Upper lobe of left lung (tissue), 6 donors: ENCODE results near the gene LRRC7. TPM values are rescaled to one million over a fixed set of nuclear protein-coding genes. Genes with fewer than 3 reads are reported as not detected.
A peak's percentile ranks its signal among the peaks of the same experiment; 100 is the strongest.

Source experiments
- ATAC-seq, 2 donors: fragments of 200-7000 bp; cut with Tn5 transposase; one replicate each; pipeline ENCODE4 v1.9.1; 2022; ENCODE audit warnings: mild to moderate bottlenecking in 2 of 2, moderate library complexity in 2 of 2; ENCODE audit not compliant: low FRiP score in 2 of 2
- DNase-seq, 2 donors: peaks; one replicate each; pipeline ENCODE4 v3.0.0-alpha.2; 2019 to 2020
- H3K27ac ChIP-seq, 4 donors: fragments of 200-600 bp; sonication (generic); one replicate each; pipeline ENCODE4 v1.5.1; 2016 to 2019
- H3K27me3 ChIP-seq, 4 donors: fragments of 200-600 bp; sonication (generic); one replicate each; pipeline ENCODE4 v1.5.1; 2017 to 2019
- H3K36me3 ChIP-seq, 4 donors: fragments of 200-600 bp; sonication (generic); one replicate each; pipeline ENCODE4 v1.5.1; 2016 to 2019
- H3K4me1 ChIP-seq, 4 donors: fragments of 200-600 bp; sonication (generic); one replicate each; pipeline ENCODE4 v1.5.1; 2018 to 2019
- H3K4me3 ChIP-seq, 4 donors: fragments of 200-600 bp; sonication (generic); one replicate each; pipeline ENCODE4 v1.5.1; 2017 to 2019; ENCODE audit warnings: mild to moderate bottlenecking in 2 of 4, moderate library complexity in 1 of 4
- H3K9me3 ChIP-seq, 4 donors: fragments of 200-600 bp; sonication (generic); one replicate each; pipeline ENCODE4 v1.5.1; 2018 to 2019
- CTCF ChIP-seq, 6 experiments: fragments of 450-650 bp in 4 of 6; fragments of 200-600 bp in 2 of 6; sonication (generic) in 2 of 6; IDR thresholded peaks; one replicate each; pipeline ENCODE4 v1.5.1; 2016 to 2019; ENCODE audit warnings: antibody characterized with exemption in 6 of 6
- EP300 ChIP-seq, 4 donors: sonication (generic); formaldehyde crosslinking; IDR thresholded peaks; one replicate each; pipeline ENCODE4 v1.5.1; 2017; ENCODE audit warnings: antibody characterized with exemption in 4 of 4, control low read depth in 2 of 4
- POLR2A ChIP-seq, 4 donors: fragments of 450-650 bp; IDR thresholded peaks; one replicate each; pipeline ENCODE4 v1.5.1; 2016 to 2017; ENCODE audit warnings: antibody characterized with exemption in 4 of 4, mild to moderate bottlenecking in 2 of 4
- POLR2AphosphoS5 ChIP-seq, 2 donors: sonication (generic); formaldehyde crosslinking; IDR thresholded peaks; one replicate each; pipeline ENCODE4 v1.5.1; 2017; ENCODE audit warnings: antibody characterized with exemption in 2 of 2
- WGBS, 2 donors: methylation state at CpG; one replicate each; pipeline ENCODE4 v1.1.5; 2017 to 2018; 5-methylcytosine and 5-hydroxymethylcytosine counted together
- total RNA-seq, 6 donors: library from RNA; depleted of rRNA in 4 of 6; stranded (reverse); fragments of >200 nt in 4 of 6; gene quantifications; one replicate each; pipeline versions ENCODE4 v1.1.0 to v1.2.1, GENCODE V29; 2016 to 2021
- donor health status: DM: no; HTN: no; CAD: no; lungs with moderate emphysema.
- donor health status: DM: no; HTN: yes; CAD: no; lungs with severe emphysema.

LRRC7 gene
- not detected for total RNA-seq

GRCh38 chr1:69567652-69568420 is at the start of gene LRRC7:
TSS of gene LRRC7 (plus strand) at chr1:69567922. CDS start at chr1:69568640, 718 bp downstream.
- WGBS, 2 donors = 4 to 8% methylated on average over 12 to 42 of the region's 62 CpGs
- Histone ChIP-seq H3K4me3 (peak within 1 kb of the TSS in 3 of 4 donors; percentile 31 to 47 (median 46)), H3K27me3 (peaks cover 0 to 23% (median 10%) of the 10 kb centered on the region in 4 donors), H3K9me3 (no peaks in the 10 kb centered on the region), H3K36me3 (no peaks in the 10 kb centered on the region), H3K4me1 (peaks cover 10 to 31% (median 15%) of the 10 kb centered on the region in 4 donors), H3K27ac (no peak within 1 kb of the TSS)
- DNase-seq (peak in 1 of 2 donors; percentile 84), ATAC-seq (peak in 1 of 2 donors; percentile 62)
- TF ChIP-seq POLR2AphosphoS5 (IDR thresholded peaks at IDR 0.05) = no peak
- no peak for TF ChIP-seq POLR2A (IDR thresholded peaks at IDR 0.05)
- TF ChIP-seq EP300 (IDR thresholded peaks at IDR 0.05) = no peak
- no peak for TF ChIP-seq CTCF (IDR thresholded peaks at IDR 0.05)

- H3K9me3 ChIP-seq = no peaks in the 10 kb centered on the region
- DNase-seq (no peak), ATAC-seq (no peak)
- no peak overlapping the region for H3K27ac ChIP-seq
- 75 to 85% methylated on average over 3 of the region's 3 CpGs for WGBS, 2 donors
- no peak overlapping the region for H3K4me3 ChIP-seq
- TF ChIP-seq EP300 (IDR thresholded peaks at IDR 0.05) = no peak
- TF ChIP-seq POLR2AphosphoS5 (IDR thresholded peaks at IDR 0.05) = no peak
- TF ChIP-seq CTCF (IDR thresholded peaks at IDR 0.05) = no peak
- TF ChIP-seq POLR2A (IDR thresholded peaks at IDR 0.05) = no peak
- no peaks in the 10 kb centered on the region for H3K4me1 ChIP-seq
- H3K36me3 ChIP-seq = no peaks in the 10 kb centered on the region
- no peaks in the 10 kb centered on the region for H3K27me3 ChIP-seq
Measured at GRCh38 chr1:69519006-69519405, 48.7 kb upstream of the LRRC7 start.

GRCh38 chr1:69520326-69520725 is 47.4 kb upstream of the LRRC7 start:
- H3K9me3 ChIP-seq = no peaks in the 10 kb centered on the region
- TF ChIP-seq EP300 (IDR thresholded peaks at IDR 0.05) (no peak), POLR2AphosphoS5 (IDR thresholded peaks at IDR 0.05) (no peak), CTCF (IDR thresholded peaks at IDR 0.05) (no peak)
- no peaks in the 10 kb centered on the region for H3K27me3 ChIP-seq
- no peak overlapping the region for H3K27ac ChIP-seq
- H3K4me1 ChIP-seq = no peaks in the 10 kb centered on the region
- WGBS, 2 donors = 63 to 68% methylated on average over 5 of the region's 5 CpGs
- no peaks in the 10 kb centered on the region for H3K36me3 ChIP-seq
- DNase-seq (no peak), ATAC-seq (no peak)
- H3K4me3 ChIP-seq = no peak overlapping the region

GRCh38 chr1:69523032-69523431 is 44.7 kb upstream of the LRRC7 start:
- TF ChIP-seq POLR2AphosphoS5 (IDR thresholded peaks at IDR 0.05) (no peak), EP300 (IDR thresholded peaks at IDR 0.05) (no peak), POLR2A (IDR thresholded peaks at IDR 0.05) (no peak), CTCF (IDR thresholded peaks at IDR 0.05) (no peak)
- no peaks in the 10 kb centered on the region for H3K27me3 ChIP-seq
- ATAC-seq = no peak
- no peaks in the 10 kb centered on the region for H3K4me1 ChIP-seq
- H3K4me3 ChIP-seq = no peak overlapping the region
- no peaks in the 10 kb centered on the region for H3K9me3 ChIP-seq
- WGBS, 2 donors = 63 to 83% methylated on average over 1 of the region's 1 CpG
- DNase-seq = no peak
- H3K36me3 ChIP-seq = no peaks in the 10 kb centered on the region
- H3K27ac ChIP-seq = no peak overlapping the region

- no peaks in the 10 kb centered on the region for H3K4me1 ChIP-seq
- DNase-seq (no peak), ATAC-seq (no peak)
- H3K36me3 ChIP-seq = no peaks in the 10 kb centered on the region
- no peak overlapping the region for H3K4me3 ChIP-seq
- no peak overlapping the region for H3K27ac ChIP-seq
- WGBS, 2 donors = 74 to 75% methylated on average over 7 of the region's 7 CpGs
- H3K9me3 ChIP-seq = no peaks in the 10 kb centered on the region
- no peaks in the 10 kb centered on the region for H3K27me3 ChIP-seq
- TF ChIP-seq CTCF (IDR thresholded peaks at IDR 0.05) = no peak
- no peak for TF ChIP-seq EP300 (IDR thresholded peaks at IDR 0.05)
- no peak for TF ChIP-seq POLR2AphosphoS5 (IDR thresholded peaks at IDR 0.05)
Measured at GRCh38 chr1:69523461-69523860, 44.3 kb upstream of the LRRC7 start.
